Endothelial cell of umbilical vein (primary cell): ENCODE measurements around the gene CCDC12. TPM values are rescaled to one million over a fixed set of nuclear protein-coding genes. Genes with fewer than 3 reads are reported as not detected.

Source experiments
- BruUV-seq: library from RNA; stranded (reverse); fragments of 400-500 nt; replicated peaks from 2 replicates; lab custom pipeline; 2021; lab: Mats Ljungman, UMichigan
- CTCF ChIA-PET: fragments of 300-600, 350-600 bp; sonication (Branson Sonifier 250); formaldehyde crosslinking; loops from one replicate; lab custom pipeline; 2021; ENCODE audit warnings: antibody characterized with exemption, inconsistent platforms; lab: Charles Lee
- POLR2A ChIA-PET: fragments of 300-600, 350-600 bp; sonication (Branson Sonifier 250); formaldehyde crosslinking; loops from one replicate; lab custom pipeline; 2021; ENCODE audit warnings: antibody characterized with exemption, inconsistent platforms; lab: Charles Lee
- DNase-seq: peaks from one replicate; pipeline ENCODE4 v3.0.0-alpha.2; 2011; ENCODE audit warnings: low read depth, low spot score
- FAIRE-seq: peaks from 2 replicates; lab custom pipeline; 2011; peaks lifted over from hg19 to GRCh38; lab: Jason Lieb, UNC
- H2AFZ ChIP-seq: 2 replicates; pipeline ENCODE4 v1.6.0; 2012; ENCODE audit warnings: low read depth, low read length, control low read depth, inconsistent platforms
- H3K27ac ChIP-seq: 2 replicates; pipeline ENCODE4 v1.5.1; 2011; ENCODE audit warnings: low read depth, mild to moderate bottlenecking, control low read depth, low read length, moderate library complexity; ENCODE audit not compliant: insufficient read depth
- H3K27me3 ChIP-seq, 2 experiments: 2 replicates each; pipeline versions ENCODE4 v1.6.0 to v1.6.1; 2011; ENCODE audit warnings: low read length in 2 of 2, mixed read lengths in 1 of 2; ENCODE audit not compliant: control insufficient read depth in 2 of 2, insufficient read depth in 2 of 2
- H3K36me3 ChIP-seq, 2 experiments: 2 replicates in 1 of 2; 3 replicates in 1 of 2; pipeline ENCODE4 v1.5.1; 2011; ENCODE audit warnings: low read length in 2 of 2, mild to moderate bottlenecking in 1 of 2, moderate library complexity in 1 of 2; ENCODE audit not compliant: control insufficient read depth in 2 of 2, insufficient read depth in 2 of 2; ENCODE audit errors: extremely low read depth in 1 of 2
- H3K4me1 ChIP-seq: 3 replicates; pipeline ENCODE4 v1.5.1; 2011; ENCODE audit warnings: mild to moderate bottlenecking, low read length; ENCODE audit not compliant: control insufficient read depth, insufficient read depth; ENCODE audit errors: extremely low read depth
- H3K4me2 ChIP-seq: 2 replicates; pipeline ENCODE4 v1.6.1; 2011; ENCODE audit warnings: low read length, control low read depth, mixed read lengths; ENCODE audit not compliant: insufficient read depth
- H3K4me3 ChIP-seq, 3 experiments: fragments of 200-600 bp in 1 of 3; sonication (generic), shearing (Covaris generic) in 1 of 3; replicated peaks in 1 of 3; 2 replicates each; pipeline ENCODE4 v1.5.1; 2011 to 2016; ENCODE audit warnings: control low read depth in 3 of 3, low read length in 3 of 3, mild to moderate bottlenecking in 2 of 3, inconsistent platforms in 1 of 3, low read depth in 1 of 3, moderate library complexity in 1 of 3; ENCODE audit not compliant: insufficient read depth in 1 of 3
- H3K79me2 ChIP-seq: 2 replicates; pipeline ENCODE4 v1.6.0; 2012; ENCODE audit warnings: low read length, inconsistent platforms; ENCODE audit not compliant: control insufficient read depth, insufficient read depth
- H3K9ac ChIP-seq: replicated peaks from 2 replicates; pipeline ENCODE3; 2011; ENCODE audit warnings: low read length, control low read depth; ENCODE audit not compliant: insufficient read depth; ENCODE audit errors: extremely low read depth
- H3K9me1 ChIP-seq: replicated peaks from 3 replicates; pipeline ENCODE4 v1.6.0; 2011; ENCODE audit warnings: mild to moderate bottlenecking, low read length; ENCODE audit not compliant: control insufficient read depth, insufficient read depth; ENCODE audit errors: extremely low read depth
- H3K9me3 ChIP-seq: replicated peaks from 2 replicates; pipeline ENCODE4 v1.5.1; 2012; ENCODE audit warnings: low read length, inconsistent platforms; ENCODE audit not compliant: control insufficient read depth, insufficient read depth
- H4K20me1 ChIP-seq: replicated peaks from 2 replicates; pipeline ENCODE3; 2011; ENCODE audit warnings: mild to moderate bottlenecking, low read length; ENCODE audit not compliant: control insufficient read depth, insufficient read depth; ENCODE audit errors: extremely low read depth
- CTCF ChIP-seq, 2 donors: IDR thresholded peaks; 1 replicate in 1 of 2; 2 replicates in 1 of 2; pipeline ENCODE4 v1.5.1; 2011; ENCODE audit warnings: low read length in 2 of 2, mild to moderate bottlenecking in 2 of 2, moderate library complexity in 2 of 2, control low read depth in 1 of 2, inconsistent platforms in 1 of 2, low read depth in 1 of 2; ENCODE audit not compliant: insufficient read depth in 1 of 2; ENCODE audit errors: extremely low read depth in 1 of 2
- EZH2 ChIP-seq: IDR thresholded peaks from 2 replicates; pipeline ENCODE4 v1.6.1; 2012; ENCODE audit warnings: borderline replicate concordance, low read depth, mild to moderate bottlenecking, moderate library complexity, low read length, inconsistent platforms; ENCODE audit not compliant: severe bottlenecking
- FOS ChIP-seq: IDR thresholded peaks from 2 replicates; pipeline ENCODE4 v1.6.1; 2011; ENCODE audit warnings: mild to moderate bottlenecking, low read length, moderate library complexity, borderline replicate concordance; ENCODE audit not compliant: insufficient read depth
- GATA2 ChIP-seq: IDR thresholded peaks from 2 replicates; pipeline ENCODE4 v1.7.0; 2011; ENCODE audit warnings: low read depth, mild to moderate bottlenecking, moderate library complexity, mixed read lengths, low read length; ENCODE audit not compliant: insufficient read length, insufficient read depth
- JUN ChIP-seq: IDR thresholded peaks from 2 replicates; pipeline ENCODE4 v1.6.1; 2011; ENCODE audit warnings: borderline replicate concordance, low read depth; ENCODE audit not compliant: insufficient read length, insufficient read depth
- MYC ChIP-seq: IDR thresholded peaks from one replicate; pipeline ENCODE4 v1.6.1; 2011; ENCODE audit warnings: mild to moderate bottlenecking, low read depth, low read length
- POLR2A ChIP-seq: IDR thresholded peaks from 2 replicates; pipeline ENCODE4 v1.6.1; 2012; ENCODE audit warnings: low read depth, mild to moderate bottlenecking, control low read depth, low read length
- POLR2AphosphoS5 ChIP-seq: IDR thresholded peaks from 2 replicates; pipeline ENCODE4 v1.6.1; 2012; ENCODE audit warnings: low read depth, mild to moderate bottlenecking, control low read depth, low read length, moderate library complexity; ENCODE audit not compliant: insufficient read depth
- dilution Hi-C: fragments of 300-500 bp; cut with MboI; formaldehyde crosslinking; loops from one replicate; pipeline ENCODE4 v1.15.0; 2019; ENCODE audit warnings: low sequenced_read_pairs; ENCODE audit not compliant: extremely low pct_ligation_motif_present
- intact Hi-C: fragments of 100-400 bp; cut with micrococcal nuclease; formaldehyde crosslinking; loops from one replicate; pipeline ENCODE4 v1.10.0; 2022
- polyA plus RNA-seq, 4 experiments: library from polyadenylated mRNA; depleted of rRNA in 3 of 4; stranded (reverse) in 3 of 4; unstranded in 1 of 4; fragments of >200 nt; gene quantifications; 2 replicates each; pipeline versions ENCODE4 v1.2.1 to v1.2.3, GENCODE V29; 2011 to 2012; ENCODE audit warnings: missing spikeins in 1 of 4
- total RNA-seq: library from RNA; stranded (reverse); gene quantifications from 2 replicates; pipeline ENCODE4 v1.2.3, GENCODE V29; 2021
- TF ChIP-seq, protein P1 (sequence below): IDR thresholded peaks from 2 replicates; pipeline ENCODE4 v1.6.1; 2011; ENCODE audit not compliant: insufficient read depth, insufficient read length

The CCDC12 gene
- total and polyA plus RNA-seq, 2 donors (not counting 3 experiments of a cell fraction or from before 2014, with no cell fraction given): 35.1 to 50.5 TPM

DNA sequence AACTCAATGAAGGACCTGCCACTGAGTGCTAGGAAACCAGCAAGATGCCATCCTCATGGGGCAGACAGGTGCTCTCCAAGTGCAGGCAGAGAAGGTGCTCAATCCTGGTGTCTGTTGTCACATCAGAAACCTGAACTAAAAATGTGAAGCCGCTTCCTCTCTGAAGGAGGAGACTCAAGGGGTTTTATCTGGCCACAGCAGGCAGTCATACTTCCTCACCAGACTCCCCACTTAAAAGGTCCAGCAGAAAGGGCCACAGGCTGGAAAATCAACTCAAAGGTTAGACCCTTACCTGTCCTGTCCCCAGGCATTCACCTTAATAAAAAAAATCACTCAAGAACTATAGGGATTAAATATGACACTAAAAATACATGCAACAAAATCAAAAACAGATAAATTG, 4.8 kb downstream of the CCDC12 start:
- Histone ChIP-seq H3K4me2 (no peak overlapping the region), H3K9ac (no peak overlapping the region), H3K9me3 (no peaks in the 10 kb centered on the region), H3K9me1 (no peaks in the 10 kb centered on the region), H3K79me2 (peaks cover 92% of the 10 kb centered on the region), H3K27ac (no peak overlapping the region), H3K36me3 (no peaks in the 10 kb centered on the region), H3K4me3 (no peak overlapping the region), H3K4me1 (peaks cover 30% of the 10 kb centered on the region), H3K27me3 (no peaks in the 10 kb centered on the region), H4K20me1 (peaks cover 6% of the 10 kb centered on the region), H2AFZ (no peak overlapping the region)
- no peak for TF ChIP-seq GATA2
- intact Hi-C loops: no loop called here
- POLR2A ChIA-PET: no interaction called here
- dilution Hi-C loops: no loop called here
- CTCF ChIA-PET: interaction anchor here (1.9 kb wide), 1 partner anchor 48 kb away, joined by 10 read pairs; no protein-coding TSS in a partner anchor
- DNase-seq (no peak), FAIRE-seq (peak; percentile 59)
- no TSS peak for BruUV-seq

DNA sequence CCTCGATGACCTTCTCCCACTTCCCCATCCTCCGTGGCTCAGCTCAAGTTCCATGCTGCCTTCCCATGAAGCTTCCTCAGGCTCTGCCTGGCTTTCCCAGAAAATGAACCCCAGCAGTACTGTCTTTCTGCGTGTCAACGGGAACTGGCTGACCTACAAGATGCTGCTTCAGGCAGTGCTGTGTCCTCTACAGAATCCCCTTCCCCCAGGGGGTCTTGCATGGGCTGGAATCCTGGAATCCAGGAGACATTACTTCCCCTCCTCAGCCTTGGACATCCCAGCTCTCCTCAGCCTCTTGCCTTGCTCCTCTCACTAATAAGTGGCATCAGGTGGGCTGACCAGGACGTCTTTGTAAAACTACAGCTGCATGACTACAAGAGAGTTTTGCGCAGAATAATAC, 5.4 kb downstream of the CCDC12 start:
- no peak overlapping the region for H3K27ac ChIP-seq
- intact Hi-C loops (no loop called here), dilution Hi-C loops (no loop called here)
- H3K9ac ChIP-seq: no peak overlapping the region
- no peak overlapping the region for H3K4me3 ChIP-seq
- H4K20me1 ChIP-seq: peaks cover 6% of the 10 kb centered on the region
- peaks cover 30% of the 10 kb centered on the region for H3K4me1 ChIP-seq
- no peak for DNase-seq
- CTCF ChIA-PET: interaction anchor here (1.0 to 1.9 kb wide), 7 partner anchors 11 to 62 kb away, joined by 3 to 10 read pairs (median 4); no protein-coding TSS in a partner anchor
- TF ChIP-seq CTCF (IDR thresholded peaks at IDR 0.05; ENCODE audit: extremely low read depth in 1 of 2, insufficient read depth in 1 of 2, low read depth in 1 of 2, low read length in 2 of 2) (no peak), JUN (no peak), GATA2 (no peak), MYC (no peak), POLR2AphosphoS5 (no peak), EZH2 (no peak), POLR2A (no peak), FOS (no peak)
- TF ChIP-seq, protein P1, sequence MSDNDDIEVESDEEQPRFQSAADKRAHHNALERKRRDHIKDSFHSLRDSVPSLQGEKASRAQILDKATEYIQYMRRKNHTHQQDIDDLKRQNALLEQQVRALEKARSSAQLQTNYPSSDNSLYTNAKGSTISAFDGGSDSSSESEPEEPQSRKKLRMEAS: no peak
- peaks cover 96% of the 10 kb centered on the region for H3K79me2 ChIP-seq
- BruUV-seq: no TSS peak
- H3K4me2 ChIP-seq: no peak overlapping the region
- H2AFZ ChIP-seq: no peak overlapping the region
- no peak for FAIRE-seq
- no peaks in the 10 kb centered on the region for H3K36me3 ChIP-seq
- H3K27me3 ChIP-seq: no peaks in the 10 kb centered on the region
- H3K9me1 ChIP-seq: no peaks in the 10 kb centered on the region
- H3K9me3 ChIP-seq: no peaks in the 10 kb centered on the region
- POLR2A ChIA-PET: no interaction called here
